Heart left ventricle (tissue), 16 donors: ENCODE data around the gene SELENOO. TPM values are rescaled to one million over a fixed set of nuclear protein-coding genes. Genes with fewer than 3 reads are reported as not detected.

Experiments
- ATAC-seq, 4 donors: fragments of 200-7000 bp; cut with Tn5 transposase; one replicate each; pipeline ENCODE4 v1.9.1; 2020 to 2022; ENCODE audit warnings: moderate library complexity in 4 of 4, mild to moderate bottlenecking in 3 of 4, moderate number of reproducible peaks in 1 of 4
- DNase-seq, 5 donors: peaks; one replicate each; pipeline ENCODE4 v3.0.0-alpha.2; 2020
- H3K27ac ChIP-seq, 12 donors: fragments of 200-600 bp; sonication (generic) in 4 of 12; one replicate each; pipeline versions ENCODE4 v1.5.0 to v1.8.0; 2016 to 2022; ENCODE audit warnings: mild to moderate bottlenecking in 2 of 12
- H3K27me3 ChIP-seq, 9 donors: fragments of 200-600 bp; sonication (generic) in 2 of 9; one replicate each; pipeline versions ENCODE4 v1.5.1 to v1.8.0; 2016 to 2022; ENCODE audit warnings: mild to moderate bottlenecking in 3 of 9
- H3K36me3 ChIP-seq, 9 donors: fragments of 200-600 bp; sonication (generic) in 2 of 9; one replicate each; pipeline versions ENCODE4 v1.5.0 to v1.8.0; 2018 to 2022; ENCODE audit warnings: mild to moderate bottlenecking in 2 of 9
- H3K4me1 ChIP-seq, 12 donors: fragments of 200-600 bp; sonication (generic) in 4 of 12; one replicate each; pipeline versions ENCODE4 v1.5.0 to v1.8.0; 2016 to 2022; ENCODE audit warnings: mild to moderate bottlenecking in 3 of 12
- H3K4me3 ChIP-seq, 12 donors: fragments of 200-600 bp; sonication (generic) in 4 of 12; one replicate each; pipeline versions ENCODE4 v1.5.0 to v1.8.0; 2017 to 2022; ENCODE audit warnings: mild to moderate bottlenecking in 9 of 12, moderate library complexity in 4 of 12
- H3K9me3 ChIP-seq, 12 donors: fragments of 200-600 bp; sonication (generic) in 4 of 12; one replicate each; pipeline versions ENCODE4 v1.5.0 to v1.8.0; 2016 to 2022; ENCODE audit warnings: mild to moderate bottlenecking in 1 of 12
- CTCF ChIP-seq, 12 donors: fragments of 200-600 bp; sonication (generic) in 4 of 12; IDR thresholded peaks; one replicate each; pipeline versions ENCODE4 v1.5.0 to v1.8.0; 2018 to 2022; ENCODE audit warnings: antibody characterized with exemption in 12 of 12, mild to moderate bottlenecking in 5 of 12
- POLR2A ChIP-seq, 2 donors: fragments of 450-650 bp; IDR thresholded peaks; one replicate each; pipeline ENCODE4 v1.6.1; 2017; ENCODE audit warnings: antibody characterized with exemption in 2 of 2, mild to moderate bottlenecking in 2 of 2, moderate library complexity in 2 of 2
- WGBS, 4 donors: extraction: QIAGEN DNeasy Blood & Tissue Kit in 2 of 4; methylation state at CpG; one replicate each; pipeline versions ENCODE4 v1.1.5 to v1.1.7; 2013 to 2018; 5-methylcytosine and 5-hydroxymethylcytosine counted together
- intact Hi-C, 10 donors: fragments of 100-400 bp; cut with DNase I; formaldehyde crosslinking; loops; one replicate each; pipeline versions ENCODE4 v1.11.1 to v1.14.2; 2022
- polyA plus RNA-seq, 2 donors: library from polyadenylated mRNA; stranded (reverse); fragments of 200-250 nt; gene quantifications; one replicate each; pipeline ENCODE4 v1.2.3, GENCODE V29; 2013
- total RNA-seq, 9 donors: library from RNA; depleted of rRNA in 2 of 9; stranded (reverse); fragments of >200 nt in 2 of 9; fragmentation: NEBNext Ultra II Directional in 3 of 9; extraction: Animal tissue kit (Norgen Biotek cat#: 25700) in 3 of 9; gene quantifications; one replicate each; pipeline versions ENCODE4 v1.1.0 to v1.2.4, GENCODE V29; 2016 to 2023
- donor health status: ischemic (EF 13 %, LVEDD 7.1; RV severe dilation, severe dysfunction).
- donor health status: healthy with polysubstance abuse.
- donor health status: DM: no; HTN: yes; CAD: no.
- donor health status: DM: no; HTN: no; CAD: no.
- donor health status: ischemic (EF 25% LVEDD 6.9; RV normal size, moderate dysfunction).
- donor health status: ischemic (EF 25% LVEDD 5.7; RV mildly dilated, moderate dysfunction).
- donor health status: healthy.
- donor health status: DM: yes; HTN: yes; CAD: no.
- donor health status: ischemic (EF 35%, LVEDD 5.7; RV mildly dilated, moderate dysfunction).
- donor health status: nonischemic (EF 11% LVEDD 7.7; RV severe dilation, severe dysfunction).
- donor health status: DM: yes; HTN: yes; CAD: no.
- donor health status: PGD.
- donor health status: ischemic (EF 29% LVEDD 5.4; RV normal size, mild dysfunction).
- donor health status: nonischemic (EF 23%, LVEDD 6.1; RV moderate dilation, normal function).

Gene SELENOO
- total and polyA plus RNA-seq, 11 donors = 10.4 to 23.8 (median 15.4) TPM

DNA sequence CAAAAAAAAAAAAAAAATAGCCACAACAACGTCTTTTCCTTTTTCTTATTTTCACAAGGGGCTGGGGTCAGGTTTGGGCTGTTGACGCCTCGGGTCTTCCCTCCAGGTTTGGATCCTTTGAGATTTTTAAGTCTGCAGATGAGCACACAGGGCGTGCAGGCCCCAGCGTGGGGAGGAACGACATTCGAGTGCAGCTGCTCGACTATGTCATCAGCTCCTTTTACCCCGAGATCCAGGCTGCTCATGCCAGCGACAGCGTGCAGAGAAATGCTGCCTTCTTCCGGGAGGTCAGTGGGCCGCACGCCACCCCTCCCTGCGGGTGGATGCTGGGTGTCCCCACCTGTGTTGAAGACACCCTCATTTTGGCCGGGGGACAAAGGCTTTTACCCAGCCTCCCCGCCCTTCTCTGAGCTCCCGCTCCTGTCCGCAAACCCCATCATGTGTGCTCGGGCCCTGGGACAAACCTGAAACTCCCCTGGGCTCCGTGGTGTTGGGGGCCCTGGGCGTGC lies 7.7 kb downstream of the SELENOO start:
- Histone ChIP-seq H3K27me3 (no peaks in the 10 kb centered on the region), H3K36me3 (peaks cover 0 to 79% (median 68%) of the 10 kb centered on the region in 9 donors), H3K4me1 (peaks cover 0 to 42% (median 20%) of the 10 kb centered on the region in 12 donors), H3K27ac (no peak overlapping the region), H3K4me3 (no peak overlapping the region), H3K9me3 (no peaks in the 10 kb centered on the region)
- DNase-seq (peak in 1 of 5 donors; percentile 49), ATAC-seq (no peak)
- 86 to 89% (median 87%) methylated on average over 22 of the region's 22 CpGs for WGBS, 4 donors
- intact Hi-C loops = loop anchor here in 7 of 10 donors (2.0 to 5.0 kb wide), 4 partner anchors 60 to 276 kb away; no protein-coding TSS in a partner anchor
- TF ChIP-seq POLR2A (IDR thresholded peaks at IDR 0.05) (no peak), CTCF (IDR thresholded peaks at IDR 0.05) (no peak)

DNA sequence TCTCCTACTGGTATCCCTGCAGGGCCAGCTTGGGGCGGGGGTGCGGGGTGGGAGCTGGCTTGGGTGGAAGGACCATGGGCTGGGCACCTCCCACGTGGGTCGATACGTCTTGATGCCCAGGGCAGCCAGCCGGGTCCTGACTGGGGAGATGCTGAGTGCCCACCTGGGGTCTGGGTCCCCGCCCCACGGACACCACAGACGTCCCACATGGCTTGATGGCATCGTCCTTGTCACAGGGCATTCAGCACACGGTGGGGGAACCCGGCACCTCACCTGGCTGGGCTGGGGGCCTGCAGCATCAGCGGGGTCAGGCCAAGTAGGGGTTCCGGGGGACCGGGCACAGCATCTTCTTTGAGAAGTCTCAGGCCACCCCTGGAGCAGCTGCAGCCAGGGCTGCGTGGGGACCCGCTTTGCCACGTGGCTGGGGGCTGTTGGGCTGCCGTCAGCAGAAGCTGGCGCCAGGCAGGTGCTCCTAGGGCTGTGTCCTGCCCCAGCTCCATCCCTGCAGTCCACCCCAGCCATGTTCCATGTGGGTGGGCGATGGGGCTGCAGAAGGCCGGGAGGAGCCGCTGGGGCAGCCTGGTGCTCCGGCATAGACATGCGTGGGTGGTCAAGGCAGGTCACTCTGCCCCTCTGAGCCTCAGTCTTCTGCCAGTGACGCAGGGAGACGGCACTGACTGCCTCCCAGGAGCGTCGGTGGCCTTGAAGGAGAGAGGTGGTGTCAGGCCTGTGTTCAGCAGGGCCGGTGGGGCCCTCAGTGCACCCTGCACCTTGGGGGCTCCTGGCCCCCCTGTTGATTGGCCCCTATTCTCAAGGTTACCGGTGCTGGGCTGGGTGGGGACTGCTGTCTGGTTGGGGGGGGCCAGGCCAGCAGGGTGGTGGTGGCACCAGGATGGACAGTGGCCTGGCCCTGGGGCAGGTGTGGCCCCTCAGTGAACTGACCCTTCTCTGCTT lies 8.4 kb downstream of the SELENOO start:
- DNase-seq (peak in 1 of 5 donors; percentile 62), ATAC-seq (peak in 1 of 4 donors; percentile 14)
- 76 to 84% (median 81%) methylated on average over 15 to 31 of the region's 31 CpGs for WGBS, 4 donors
- Histone ChIP-seq H3K36me3 (peaks cover 0 to 79% (median 70%) of the 10 kb centered on the region in 9 donors), H3K4me1 (peaks cover 0 to 34% (median 20%) of the 10 kb centered on the region in 12 donors), H3K27ac (no peak overlapping the region), H3K9me3 (no peaks in the 10 kb centered on the region), H3K27me3 (no peaks in the 10 kb centered on the region), H3K4me3 (no peak overlapping the region)
- intact Hi-C loops = loop anchor here in 7 of 10 donors (2.0 to 5.0 kb wide), 4 partner anchors 60 to 277 kb away; no protein-coding TSS in a partner anchor
- TF ChIP-seq POLR2A (IDR thresholded peaks at IDR 0.05) = no peak
- no peak for TF ChIP-seq CTCF (IDR thresholded peaks at IDR 0.05)

GRCh38 chr22:50209893-50210292 lies 9.1 kb downstream of the SELENOO start:
- H3K36me3 ChIP-seq = peaks cover 0 to 85% (median 72%) of the 10 kb centered on the region in 9 donors
- no peak overlapping the region for H3K27ac ChIP-seq
- no peak overlapping the region for H3K4me3 ChIP-seq
- ATAC-seq (peak in 3 of 4 donors; percentile 23 to 35 (median 29)), DNase-seq (peak in 3 of 5 donors; percentile 69 to 80 (median 78))
- H3K4me1 ChIP-seq = peaks cover 0 to 33% (median 20%) of the 10 kb centered on the region in 12 donors
- TF ChIP-seq POLR2A (IDR thresholded peaks at IDR 0.05) (no peak), CTCF (IDR thresholded peaks at IDR 0.05) (peak; percentile 74 to 87 (median 80))
- no peaks in the 10 kb centered on the region for H3K9me3 ChIP-seq
- 55 to 66% (median 62%) methylated on average over 19 to 20 of the region's 20 CpGs for WGBS, 4 donors
- no peaks in the 10 kb centered on the region for H3K27me3 ChIP-seq
- intact Hi-C loops = loop anchor here in 9 of 10 donors (1.0 to 5.0 kb wide), 5 partner anchors 61 to 278 kb away; no protein-coding TSS in a partner anchor
